Epithelial cell of proximal tubule (primary cell): ENCODE results near the gene GFRA1. TPM values are rescaled to one million over a fixed set of nuclear protein-coding genes. Genes with fewer than 3 reads are reported as not detected.

Experiments used
- DNase-seq: peaks from one replicate; pipeline ENCODE4 v3.0.0-alpha.2; 2011; ENCODE audit warnings: low read depth
- H3K4me3 ChIP-seq: 2 replicates; pipeline ENCODE4 v1.5.1; 2011; ENCODE audit warnings: low read depth, mild to moderate bottlenecking, low read length
- total RNA-seq: library from RNA; depleted of rRNA; stranded (reverse); fragments of >200 nt; gene quantifications from 2 replicates; pipeline ENCODE4 v1.2.3, GENCODE V29; 2015
- TF ChIP-seq, protein P1 (sequence below): conservative IDR thresholded peaks from 2 replicates; pipeline ENCODE4 v1.5.1; 2012; ENCODE audit warnings: low read depth, mild to moderate bottlenecking, low read length

GFRA1 gene
- total RNA-seq, 1 donor from 2014 or later = 10.6 TPM

DNA sequence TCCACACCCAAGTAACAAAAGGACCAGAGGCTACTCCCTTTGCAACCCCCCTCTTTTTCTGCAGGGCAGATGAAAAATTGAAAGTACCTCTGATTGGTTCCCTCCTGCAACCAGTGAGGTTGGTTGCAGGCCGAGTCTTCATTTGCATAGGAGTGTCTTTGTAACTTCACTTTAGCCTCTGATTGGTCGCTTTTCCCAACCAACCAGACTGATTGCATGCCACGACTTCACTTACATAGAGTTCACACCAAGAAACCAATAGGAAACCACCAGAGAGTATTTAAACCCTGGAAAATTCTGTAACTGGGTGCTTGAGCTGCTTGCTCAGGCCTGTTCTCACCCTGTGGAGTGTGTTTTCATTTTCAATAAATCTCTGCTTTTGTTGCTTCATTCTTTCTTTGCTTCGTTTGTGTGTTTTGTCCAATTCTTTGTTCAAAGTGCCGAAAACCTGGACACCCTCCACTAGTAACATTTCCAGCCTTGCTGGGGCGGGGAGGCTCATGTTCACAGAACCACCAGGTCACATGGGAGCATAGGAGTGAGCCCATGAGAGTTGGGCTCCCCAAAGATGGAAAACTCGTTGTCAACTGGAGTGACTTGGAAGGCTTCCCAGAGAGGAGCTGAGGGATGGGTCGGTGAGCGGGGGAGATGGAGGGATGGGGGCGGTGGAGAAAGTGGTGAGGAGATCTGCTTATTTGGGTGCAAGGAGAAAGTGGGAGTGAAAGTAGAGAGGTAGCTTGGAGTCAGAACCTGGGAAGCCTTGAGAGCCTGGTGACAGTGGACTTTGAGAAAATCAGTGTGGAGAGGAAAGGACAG lies 223.6 kb downstream of the GFRA1 start:
- TF ChIP-seq, protein P1, sequence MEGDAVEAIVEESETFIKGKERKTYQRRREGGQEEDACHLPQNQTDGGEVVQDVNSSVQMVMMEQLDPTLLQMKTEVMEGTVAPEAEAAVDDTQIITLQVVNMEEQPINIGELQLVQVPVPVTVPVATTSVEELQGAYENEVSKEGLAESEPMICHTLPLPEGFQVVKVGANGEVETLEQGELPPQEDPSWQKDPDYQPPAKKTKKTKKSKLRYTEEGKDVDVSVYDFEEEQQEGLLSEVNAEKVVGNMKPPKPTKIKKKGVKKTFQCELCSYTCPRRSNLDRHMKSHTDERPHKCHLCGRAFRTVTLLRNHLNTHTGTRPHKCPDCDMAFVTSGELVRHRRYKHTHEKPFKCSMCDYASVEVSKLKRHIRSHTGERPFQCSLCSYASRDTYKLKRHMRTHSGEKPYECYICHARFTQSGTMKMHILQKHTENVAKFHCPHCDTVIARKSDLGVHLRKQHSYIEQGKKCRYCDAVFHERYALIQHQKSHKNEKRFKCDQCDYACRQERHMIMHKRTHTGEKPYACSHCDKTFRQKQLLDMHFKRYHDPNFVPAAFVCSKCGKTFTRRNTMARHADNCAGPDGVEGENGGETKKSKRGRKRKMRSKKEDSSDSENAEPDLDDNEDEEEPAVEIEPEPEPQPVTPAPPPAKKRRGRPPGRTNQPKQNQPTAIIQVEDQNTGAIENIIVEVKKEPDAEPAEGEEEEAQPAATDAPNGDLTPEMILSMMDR = no peak
- no peak for DNase-seq
- no peak overlapping the region for H3K4me3 ChIP-seq

DNA sequence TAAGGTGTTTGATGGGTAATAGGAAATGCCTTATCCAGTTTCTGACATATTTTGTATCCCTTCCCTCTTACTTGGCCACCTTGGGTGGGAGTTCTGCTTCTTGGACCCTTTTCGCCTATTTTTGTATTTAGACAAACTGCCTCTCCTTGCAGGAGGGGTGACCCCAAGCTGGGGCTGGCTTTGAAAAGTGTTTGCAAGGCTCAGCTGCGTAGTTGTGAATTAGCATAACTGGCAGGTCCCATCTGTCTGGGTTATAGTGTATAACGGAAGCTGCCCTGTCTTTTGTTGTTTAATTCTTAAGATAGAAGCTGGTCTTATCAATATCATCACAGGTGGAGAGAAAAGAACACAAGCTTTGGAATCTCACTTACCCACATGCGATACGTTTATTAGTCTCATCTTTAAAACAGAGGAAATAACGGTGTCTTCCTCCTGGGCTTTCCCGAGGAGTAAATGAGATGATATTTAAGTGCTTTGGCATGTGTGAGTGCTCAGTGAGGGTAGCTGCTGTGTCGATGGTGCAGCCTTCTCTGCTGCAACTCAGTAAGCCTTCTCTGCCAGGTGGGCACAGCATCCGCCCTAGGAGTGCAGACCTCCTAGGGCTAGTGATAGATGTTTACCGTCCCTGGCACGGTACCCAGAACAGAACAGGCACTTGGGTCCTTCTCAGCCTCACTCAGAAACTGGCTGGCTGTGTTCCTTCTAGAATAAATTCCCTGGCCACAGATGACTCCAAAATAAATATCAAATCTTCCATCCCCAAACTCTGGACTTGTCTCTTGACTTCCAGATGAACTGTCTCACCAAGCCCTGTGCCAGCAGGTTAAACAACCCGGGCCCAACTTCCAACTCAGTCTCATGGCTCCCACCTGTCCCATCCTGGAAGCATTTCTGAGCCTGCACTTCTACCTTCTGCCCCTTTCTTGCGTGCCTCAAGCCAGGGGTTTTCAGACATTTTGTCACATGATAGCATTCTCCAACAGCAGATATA lies 227.3 kb downstream of the GFRA1 start:
- DNase-seq = no peak
- TF ChIP-seq, protein P1 = no peak
- no peak overlapping the region for H3K4me3 ChIP-seq

DNA sequence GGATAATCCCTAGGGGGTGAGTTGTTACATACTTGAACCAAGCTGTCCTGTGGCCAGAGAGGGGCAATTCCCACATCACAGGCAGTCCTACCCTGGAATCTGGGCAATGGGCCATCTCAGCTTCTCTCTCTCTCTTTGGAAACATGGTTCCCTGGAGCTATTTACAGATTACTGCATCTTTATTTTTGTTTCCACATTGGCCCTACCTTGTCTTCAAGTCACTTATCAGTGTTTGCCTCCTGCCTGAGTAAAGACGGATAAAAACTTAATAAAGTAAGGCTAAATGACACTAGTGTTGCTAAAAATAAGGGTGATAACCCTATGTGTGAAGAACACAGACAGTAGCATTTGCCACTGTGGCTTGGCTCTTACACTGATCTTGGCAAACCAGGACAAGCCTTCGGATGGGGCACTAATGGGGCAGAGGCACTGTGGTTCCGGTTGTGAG lies 228.2 kb downstream of the GFRA1 start:
- no peak for DNase-seq
- H3K4me3 ChIP-seq = no peak overlapping the region
- TF ChIP-seq, protein P1 = no peak

DNA sequence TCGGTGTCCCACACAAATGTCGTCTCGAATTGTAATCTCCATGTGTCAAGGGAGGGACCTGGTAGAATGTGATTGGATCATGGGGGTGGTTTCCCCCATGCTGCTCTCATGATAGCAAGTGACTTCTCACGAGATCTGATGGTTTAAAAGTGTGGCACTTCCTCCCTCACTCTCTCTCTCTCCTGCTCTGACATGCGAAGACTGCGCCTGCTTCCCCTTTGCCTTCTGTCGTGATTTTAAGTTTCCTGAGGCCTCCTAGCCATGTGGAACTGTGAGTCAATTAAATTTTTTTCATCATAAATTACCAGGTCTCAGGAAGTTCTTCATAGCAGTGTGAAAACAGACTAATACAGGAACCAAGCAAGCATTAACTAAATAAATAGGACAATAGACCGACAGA lies 229.1 kb downstream of the GFRA1 start:
- no peak overlapping the region for H3K4me3 ChIP-seq
- TF ChIP-seq, protein P1 = no peak
- DNase-seq = no peak

DNA sequence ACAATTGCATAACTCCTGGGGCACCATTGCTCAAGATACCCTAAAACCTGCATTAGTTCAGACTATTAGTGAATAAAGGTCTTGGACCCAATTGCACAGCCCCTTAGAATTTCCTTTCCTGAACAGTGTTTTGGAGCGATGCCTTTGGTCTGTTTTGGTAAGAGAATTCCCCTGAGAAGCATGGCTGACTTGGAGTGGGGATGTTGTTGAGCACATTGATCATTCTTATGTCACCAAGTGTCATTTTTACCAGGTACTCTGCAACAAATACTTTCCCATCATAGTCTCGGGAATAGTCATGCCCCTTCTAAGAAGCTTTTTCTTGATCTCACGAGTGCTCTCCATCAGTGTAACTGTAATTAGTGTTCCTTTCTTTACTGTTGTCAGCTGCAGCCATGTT lies 229.7 kb downstream of the GFRA1 start:
- no peak overlapping the region for H3K4me3 ChIP-seq
- TF ChIP-seq, protein P1 = no peak
- DNase-seq = no peak

DNA sequence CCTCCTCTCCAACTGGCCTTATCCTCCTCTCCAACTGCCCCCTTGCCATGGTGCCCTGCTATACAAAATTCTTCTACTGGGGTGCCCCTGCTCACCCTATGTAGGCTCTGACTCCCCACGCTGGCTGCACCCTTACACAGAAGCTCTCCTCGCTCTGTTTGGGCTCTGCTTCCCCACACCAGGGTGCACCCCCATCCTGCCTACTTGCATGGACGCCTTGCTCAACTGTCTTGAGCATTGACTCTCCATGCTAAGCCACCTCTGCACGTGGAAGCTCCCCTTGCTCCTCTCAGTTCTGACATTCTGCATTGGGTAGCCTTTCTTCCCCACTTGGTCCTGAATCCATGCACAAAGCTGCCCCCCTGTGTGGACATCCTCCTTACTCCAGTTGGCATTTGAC lies 231.1 kb downstream of the GFRA1 start:
- TF ChIP-seq, protein P1 = no peak
- no peak overlapping the region for H3K4me3 ChIP-seq
- DNase-seq = no peak
